ENCODE measurements around the gene CDT1. TPM values are rescaled to one million over a fixed set of nuclear protein-coding genes. Genes with fewer than 3 reads are reported as not detected.

The CDT1 gene
- total RNA-seq, 1 experiment from 2014 or later = 160 TPM

DNA sequence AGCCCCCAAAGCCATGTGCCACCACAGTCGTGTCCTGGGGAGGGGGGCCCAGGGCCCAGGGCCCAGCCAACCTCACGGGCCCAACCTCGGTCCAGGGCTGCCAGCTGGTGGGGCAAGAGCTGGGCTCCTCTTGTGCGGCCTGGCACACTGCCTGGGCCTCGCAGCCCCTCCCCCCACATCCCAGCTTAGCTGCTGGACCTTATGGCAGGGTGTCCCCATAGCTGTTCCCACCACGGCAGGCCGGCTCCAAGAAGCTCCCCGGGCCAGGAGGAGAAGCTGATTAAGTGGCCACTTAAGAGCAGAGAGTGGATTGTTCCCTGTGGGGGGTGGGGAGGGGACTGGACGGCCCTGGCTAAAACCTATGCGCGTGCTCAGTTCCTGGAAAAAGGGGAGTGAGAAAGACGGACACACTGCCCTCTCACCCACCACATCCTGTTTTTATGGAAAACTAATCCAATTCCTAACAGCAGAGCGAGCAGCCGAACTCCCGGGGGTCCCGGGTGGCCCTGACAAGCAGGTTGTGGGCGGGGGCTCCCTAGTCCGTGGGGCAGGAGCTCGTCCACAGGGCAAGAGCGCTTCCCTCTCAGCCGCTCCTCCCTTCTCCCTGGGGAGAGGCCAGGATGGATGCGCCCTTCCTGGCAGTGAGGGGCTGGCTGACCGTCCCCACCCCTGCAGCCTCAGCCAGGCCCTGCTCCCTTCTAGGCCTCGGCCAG lies 35.4 kb upstream of the CDT1 start:
- CTCF ChIA-PET = interaction anchor here (1.0 kb wide), 1 partner anchor 31 kb away, joined by 4 read pairs; no protein-coding TSS in a partner anchor
- Histone ChIP-seq H3K9ac (ENCODE audit: low read length) (no peak overlapping the region), H3K4me3 (replicated peaks in 1 of 2; ENCODE audit: low read depth in 1 of 2, low read length in 2 of 2) (no peak overlapping the region), H3K79me2 (ENCODE audit: insufficient read depth, low read length) (peaks cover 99% of the 10 kb centered on the region), H3K9me3 (ENCODE audit: control insufficient read depth in 1 of 2, insufficient read depth in 1 of 2, low read depth in 1 of 2, low read length in 2 of 2) (no peaks in the 10 kb centered on the region), H3K4me2 (ENCODE audit: low read length) (no peak overlapping the region), H3K27ac (ENCODE audit: low read depth, low read length) (peak overlapping the region; percentile 92), H2AFZ (ENCODE audit: low read depth, low read length, poor library complexity, severe bottlenecking) (no peak overlapping the region), H3K27me3 (ENCODE audit: insufficient read depth, low read length) (no peaks in the 10 kb centered on the region), H3K9me2 (ENCODE audit: insufficient read depth) (no peaks in the 10 kb centered on the region), H3K4me1 (ENCODE audit: control insufficient read depth in 1 of 2, insufficient read depth in 2 of 2, low read length in 2 of 2) (peaks cover 56 to 98% of the 10 kb centered on the region in 2 experiments), H4K20me1 (ENCODE audit: insufficient read depth) (peaks cover 19% of the 10 kb centered on the region; the same call in 1 of the 2 replicates), H3K36me3 (ENCODE audit: control insufficient read depth in 1 of 2, insufficient read depth in 2 of 2, low read length in 2 of 2) (peaks cover 0 to 17% of the 10 kb centered on the region in 2 experiments; a peak in 1 of 4 replicates)
- BruUV-seq (replicated peaks) = no TSS peak
- POLR2A ChIA-PET = no interaction called here
- no peak for DNase-seq (ENCODE audit: low read depth, low spot score)
- ATAC-seq = no peak
- RAD21 ChIA-PET (ENCODE audit: low non-redundant PET in 1 of 2, low total read pairs in 2 of 2, uncharacterized antibody in 2 of 2, unreplicated experiment in 2 of 2) = no interaction called here
- TF ChIP-seq SP1 (IDR thresholded peaks at IDR 0.05; ENCODE audit: low read depth) (no peak), CEBPB (IDR thresholded peaks at IDR 0.05; ENCODE audit: low read depth) (no peak), REST (IDR thresholded peaks at IDR 0.05; ENCODE audit: low read depth) (no peak), SRF (IDR thresholded peaks at IDR 0.05; ENCODE audit: low read depth) (no peak), ZNF274 (IDR thresholded peaks at IDR 0.05; ENCODE audit: low read depth, low read length) (no peak), FOSL1 (IDR thresholded peaks at IDR 0.05; ENCODE audit: low read depth) (no peak), CBX3 (IDR thresholded peaks at IDR 0.05; ENCODE audit: low read depth) (no peak), RAD21 (IDR thresholded peaks at IDR 0.05; ENCODE audit: low read depth) (no peak), YY1 (IDR thresholded peaks at IDR 0.05; ENCODE audit: extremely low read depth, insufficient replicate concordance, low read depth, low read length) (no peak)
- TF ChIP-seq, protein P1, sequence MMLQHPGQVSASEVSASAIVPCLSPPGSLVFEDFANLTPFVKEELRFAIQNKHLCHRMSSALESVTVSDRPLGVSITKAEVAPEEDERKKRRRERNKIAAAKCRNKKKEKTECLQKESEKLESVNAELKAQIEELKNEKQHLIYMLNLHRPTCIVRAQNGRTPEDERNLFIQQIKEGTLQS (IDR thresholded peaks at IDR 0.05) = no peak
- TF ChIP-seq, protein P2, sequence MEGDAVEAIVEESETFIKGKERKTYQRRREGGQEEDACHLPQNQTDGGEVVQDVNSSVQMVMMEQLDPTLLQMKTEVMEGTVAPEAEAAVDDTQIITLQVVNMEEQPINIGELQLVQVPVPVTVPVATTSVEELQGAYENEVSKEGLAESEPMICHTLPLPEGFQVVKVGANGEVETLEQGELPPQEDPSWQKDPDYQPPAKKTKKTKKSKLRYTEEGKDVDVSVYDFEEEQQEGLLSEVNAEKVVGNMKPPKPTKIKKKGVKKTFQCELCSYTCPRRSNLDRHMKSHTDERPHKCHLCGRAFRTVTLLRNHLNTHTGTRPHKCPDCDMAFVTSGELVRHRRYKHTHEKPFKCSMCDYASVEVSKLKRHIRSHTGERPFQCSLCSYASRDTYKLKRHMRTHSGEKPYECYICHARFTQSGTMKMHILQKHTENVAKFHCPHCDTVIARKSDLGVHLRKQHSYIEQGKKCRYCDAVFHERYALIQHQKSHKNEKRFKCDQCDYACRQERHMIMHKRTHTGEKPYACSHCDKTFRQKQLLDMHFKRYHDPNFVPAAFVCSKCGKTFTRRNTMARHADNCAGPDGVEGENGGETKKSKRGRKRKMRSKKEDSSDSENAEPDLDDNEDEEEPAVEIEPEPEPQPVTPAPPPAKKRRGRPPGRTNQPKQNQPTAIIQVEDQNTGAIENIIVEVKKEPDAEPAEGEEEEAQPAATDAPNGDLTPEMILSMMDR (IDR thresholded peaks at IDR 0.05 in 2 of 3, conservative IDR thresholded peaks at IDR 0.05 in 1 of 3; ENCODE audit: borderline replicate concordance in 1 of 3, insufficient read depth in 1 of 3, low read depth in 2 of 3, low read length in 2 of 3) = no peak
- intact Hi-C loops (cut with micrococcal nuclease) = no loop called here
